Mucosa of rectum (tissue), 2 donors: ENCODE results near the gene GCNA.

Source experiments
- H3K27ac ChIP-seq, 2 donors: one replicate each; pipeline ENCODE4 v1.7.0; 2013; ENCODE audit warnings: inconsistent platforms in 2 of 2, low read depth in 2 of 2, low read length in 2 of 2
- H3K27me3 ChIP-seq, 2 donors: one replicate each; pipeline ENCODE4 v1.7.0; 2013; ENCODE audit warnings: low read length in 2 of 2; ENCODE audit not compliant: control insufficient read depth in 2 of 2, insufficient read depth in 2 of 2
- H3K36me3 ChIP-seq, 2 donors: one replicate each; pipeline ENCODE4 v1.7.0; 2013; ENCODE audit warnings: low read length in 2 of 2; ENCODE audit not compliant: control insufficient read depth in 2 of 2, insufficient read depth in 2 of 2
- H3K4me1 ChIP-seq, 2 donors: one replicate each; pipeline ENCODE4 v1.7.0; 2013; ENCODE audit warnings: low read length in 2 of 2, mild to moderate bottlenecking in 1 of 2; ENCODE audit not compliant: control insufficient read depth in 2 of 2, insufficient read depth in 2 of 2
- H3K4me3 ChIP-seq, 2 donors: one replicate each; pipeline ENCODE4 v1.7.0; 2013; ENCODE audit warnings: low read length in 2 of 2
- H3K9ac ChIP-seq, 2 donors: one replicate each; pipeline ENCODE4 v1.7.0; 2013; ENCODE audit warnings: low read length in 2 of 2, low read depth in 1 of 2, mild to moderate bottlenecking in 1 of 2
- H3K9me3 ChIP-seq, 2 donors: one replicate each; pipeline ENCODE4 v1.7.0; 2013; ENCODE audit warnings: low read length in 2 of 2; ENCODE audit not compliant: control insufficient read depth in 2 of 2
- donor health status: healthy.
- donor health status: Normal muscosa, but diverticular disease.

Gene GCNA

GRCh38 chrX:71578253-71579135 is at the start of gene GCNA:
Gene GCNA (plus strand): TSS chrX:71578437. CDS start chrX:71580822, 2,385 bp downstream.
- H3K9me3 ChIP-seq, result no peaks in the 10 kb centered on the region
- H3K4me3 ChIP-seq, result no peak within 1 kb of the TSS
- H3K27ac ChIP-seq, result no peak within 1 kb of the TSS
- peaks cover 5 to 20% of the 10 kb centered on the region in 2 donors for H3K36me3 ChIP-seq
- no peaks in the 10 kb centered on the region for H3K27me3 ChIP-seq
- no peaks in the 10 kb centered on the region for H3K4me1 ChIP-seq
- H3K9ac ChIP-seq, result no peak within 1 kb of the TSS

GRCh38 chrX:71532078-71532752 is 46.0 kb upstream of the GCNA start:
- peak overlapping the region; percentile 91 to 93 for H3K27ac ChIP-seq
- no peaks in the 10 kb centered on the region for H3K9me3 ChIP-seq
- H3K36me3 ChIP-seq, result no peaks in the 10 kb centered on the region
- H3K9ac ChIP-seq, result peak overlapping the region; percentile 68 to 72
- H3K27me3 ChIP-seq, result no peaks in the 10 kb centered on the region
- H3K4me1 ChIP-seq, result peaks cover 0 to 3% of the 10 kb centered on the region in 2 donors
- H3K4me3 ChIP-seq, result peak overlapping the region; percentile 89 to 98

- H3K4me1 ChIP-seq, result peaks cover 0 to 3% of the 10 kb centered on the region in 2 donors
- H3K36me3 ChIP-seq, result peaks cover 4% of the 10 kb centered on the region in 2 donors
- peak within 1 kb of the TSS; percentile 89 to 93 for H3K9ac ChIP-seq
- H3K9me3 ChIP-seq, result no peaks in the 10 kb centered on the region
- peak within 1 kb of the TSS; percentile 91 to 93 for H3K27ac ChIP-seq
- no peaks in the 10 kb centered on the region for H3K27me3 ChIP-seq
- H3K4me3 ChIP-seq, result peak within 1 kb of the TSS; percentile 89 to 98
Observed at GRCh38 chrX:71532753-71533425, 45.3 kb upstream of the GCNA start, which contains the start of gene OGT. Gene OGT (plus strand): TSS chrX:71533104. CDS start chrX:71533300, 196 bp downstream.

- H3K27me3 ChIP-seq, result no peaks in the 10 kb centered on the region
- peaks cover 0 to 3% of the 10 kb centered on the region in 2 donors for H3K4me1 ChIP-seq
- H3K9me3 ChIP-seq, result no peaks in the 10 kb centered on the region
- H3K36me3 ChIP-seq, result peaks cover 4 to 8% of the 10 kb centered on the region in 2 donors
- H3K9ac ChIP-seq, result peak overlapping the region; percentile 89 to 93
- H3K4me3 ChIP-seq, result peak overlapping the region; percentile 89 to 98
- H3K27ac ChIP-seq, result peak overlapping the region; percentile 91 to 93
Observed at GRCh38 chrX:71533516-71533850, 44.8 kb upstream of the GCNA start.

- Histone ChIP-seq H3K27me3 (no peaks in the 10 kb centered on the region), H3K36me3 (peaks cover 4 to 8% of the 10 kb centered on the region in 2 donors), H3K9ac (peak overlapping the region; percentile 89 to 93), H3K27ac (peak overlapping the region; percentile 91 to 93), H3K9me3 (no peaks in the 10 kb centered on the region), H3K4me3 (peak overlapping the region; percentile 89 to 98), H3K4me1 (peaks cover 0 to 3% of the 10 kb centered on the region in 2 donors)
Observed at GRCh38 chrX:71533851-71534561, 44.2 kb upstream of the GCNA start.

GRCh38 chrX:71534773-71535544 is 43.3 kb upstream of the GCNA start:
- peak overlapping the region; percentile 91 to 93 for H3K27ac ChIP-seq
- peaks cover 4 to 8% of the 10 kb centered on the region in 2 donors for H3K36me3 ChIP-seq
- no peaks in the 10 kb centered on the region for H3K27me3 ChIP-seq
- no peaks in the 10 kb centered on the region for H3K9me3 ChIP-seq
- H3K4me1 ChIP-seq, result peaks cover 0 to 3% of the 10 kb centered on the region in 2 donors
- H3K9ac ChIP-seq, result peak overlapping the region; percentile 57 to 89
- H3K4me3 ChIP-seq, result peak overlapping the region; percentile 89 to 98

GRCh38 chrX:71536285-71536684 is 42.0 kb upstream of the GCNA start:
- Histone ChIP-seq H3K4me1 (peaks cover 0 to 3% of the 10 kb centered on the region in 2 donors), H3K36me3 (peaks cover 4 to 8% of the 10 kb centered on the region in 2 donors), H3K27me3 (no peaks in the 10 kb centered on the region), H3K9ac (peak overlapping the region in 1 of 2 donors; percentile 3), H3K4me3 (peak overlapping the region; percentile 37 to 98), H3K27ac (no peak overlapping the region), H3K9me3 (no peaks in the 10 kb centered on the region)

- Histone ChIP-seq H3K27me3 (no peaks in the 10 kb centered on the region), H3K9me3 (no peaks in the 10 kb centered on the region), H3K4me1 (no peaks in the 10 kb centered on the region), H3K27ac (no peak overlapping the region), H3K4me3 (peak overlapping the region in 1 of 2 donors; percentile 34), H3K36me3 (peaks cover 4 to 8% of the 10 kb centered on the region in 2 donors), H3K9ac (no peak overlapping the region)
Observed at GRCh38 chrX:71537743-71538142, 40.5 kb upstream of the GCNA start.

- Histone ChIP-seq H3K4me3 (no peak overlapping the region), H3K9me3 (no peaks in the 10 kb centered on the region), H3K36me3 (peaks cover 11 to 14% of the 10 kb centered on the region in 2 donors), H3K27ac (no peak overlapping the region), H3K4me1 (no peaks in the 10 kb centered on the region), H3K9ac (no peak overlapping the region), H3K27me3 (no peaks in the 10 kb centered on the region)
Observed at GRCh38 chrX:71540801-71541200, 37.4 kb upstream of the GCNA start.
